A673 (cell line): ENCODE results near the gene TSPEAR. TPM values are rescaled to one million over a fixed set of nuclear protein-coding genes. Genes with fewer than 3 reads are reported as not detected.

Experiments
- BruUV-seq: library from RNA; stranded (reverse); fragments of 400-500 nt; replicated peaks from 2 replicates; lab custom pipeline; 2021; lab: Mats Ljungman, UMichigan
- CTCF ChIA-PET: fragments of 300-600 bp; sonication (Branson Sonifier 250); formaldehyde crosslinking; loops from one replicate; lab custom pipeline; 2022; ENCODE audit warnings: antibody characterized with exemption; lab: Charles Lee
- POLR2A ChIA-PET: fragments of 300-600 bp; sonication (Branson Sonifier 250); formaldehyde crosslinking; loops from one replicate; lab custom pipeline; 2022; ENCODE audit warnings: antibody characterized with exemption; ENCODE audit not compliant: low non-redundant PET; lab: Charles Lee
- DNase-seq: peaks from one replicate; pipeline ENCODE4 v3.0.0-alpha.2; 2015; ENCODE audit warnings: low spot score
- H3K27ac ChIP-seq: fragments of 200-600 bp; sonication (generic); 2 replicates; pipeline ENCODE4 v1.5.1; 2016; ENCODE audit warnings: mixed run types, low read depth, mild to moderate bottlenecking, mixed read lengths, antibody characterized with exemption, low read length; ENCODE audit not compliant: poor library complexity, severe bottlenecking
- H3K27me3 ChIP-seq: fragments of 200-600 bp; sonication (generic); replicated peaks from 2 replicates; pipeline ENCODE4 v1.6.1; 2017; ENCODE audit warnings: mixed run types, low read depth, mild to moderate bottlenecking, mixed read lengths, antibody characterized with exemption, low read length; ENCODE audit not compliant: insufficient read depth, poor library complexity
- H3K36me3 ChIP-seq: fragments of 200-600 bp; sonication (generic); 2 replicates; pipeline ENCODE4 v1.6.1; 2016; ENCODE audit warnings: mixed run types, mild to moderate bottlenecking, mixed read lengths, antibody characterized with exemption, low read length; ENCODE audit not compliant: insufficient read depth, poor library complexity, severe bottlenecking
- H3K4me1 ChIP-seq: fragments of 200-600 bp; sonication (generic); 2 replicates; pipeline ENCODE4 v1.6.1; 2017; ENCODE audit warnings: mixed run types, mild to moderate bottlenecking, mixed read lengths, antibody characterized with exemption, low read length; ENCODE audit not compliant: insufficient read depth, poor library complexity, severe bottlenecking
- H3K4me3 ChIP-seq: fragments of 200-600 bp; sonication (generic); 2 replicates; pipeline ENCODE4 v1.5.1; 2016; ENCODE audit warnings: low read depth, mixed run types, mild to moderate bottlenecking, mixed read lengths, low read length; ENCODE audit not compliant: poor library complexity, severe bottlenecking
- H3K9me3 ChIP-seq: fragments of 200-600 bp; sonication (generic); 2 replicates; pipeline ENCODE4 v1.6.1; 2016; ENCODE audit warnings: mixed run types, low read depth, mild to moderate bottlenecking, mixed read lengths, antibody characterized with exemption, low read length; ENCODE audit not compliant: poor library complexity, severe bottlenecking
- EZH2 ChIP-seq: fragments of 200-600 bp; sonication (generic); IDR thresholded peaks from 2 replicates; pipeline ENCODE4 v1.6.1; 2017; ENCODE audit warnings: borderline replicate concordance, low read depth, mild to moderate bottlenecking, mixed read lengths, antibody characterized with exemption, low read length; ENCODE audit not compliant: poor library complexity, severe bottlenecking
- intact Hi-C: fragments of 100-400 bp; cut with micrococcal nuclease; formaldehyde crosslinking; loops from one replicate; pipeline ENCODE4 v1.10.0; 2022; ENCODE audit not compliant: unreplicated experiment
- total RNA-seq: library from RNA; stranded (reverse); gene quantifications from 2 replicates; pipeline ENCODE4 v1.2.3, GENCODE V29; 2021
- TF ChIP-seq, protein P1 (sequence below): fragments of 300-800, 200-600 bp; sonication (generic); conservative IDR thresholded peaks from 2 replicates; pipeline ENCODE4 v1.5.1; 2017; ENCODE audit warnings: low read depth, mild to moderate bottlenecking, antibody characterized with exemption, low read length, moderate library complexity, mixed read lengths

The TSPEAR gene
- total RNA-seq, 1 experiment from 2014 or later: 8.3 TPM

GRCh38 chr21:44729336-44730027 is 18.1 kb upstream of the TSPEAR start:
- peaks cover 2% of the 10 kb centered on the region for H3K36me3 ChIP-seq

DNA sequence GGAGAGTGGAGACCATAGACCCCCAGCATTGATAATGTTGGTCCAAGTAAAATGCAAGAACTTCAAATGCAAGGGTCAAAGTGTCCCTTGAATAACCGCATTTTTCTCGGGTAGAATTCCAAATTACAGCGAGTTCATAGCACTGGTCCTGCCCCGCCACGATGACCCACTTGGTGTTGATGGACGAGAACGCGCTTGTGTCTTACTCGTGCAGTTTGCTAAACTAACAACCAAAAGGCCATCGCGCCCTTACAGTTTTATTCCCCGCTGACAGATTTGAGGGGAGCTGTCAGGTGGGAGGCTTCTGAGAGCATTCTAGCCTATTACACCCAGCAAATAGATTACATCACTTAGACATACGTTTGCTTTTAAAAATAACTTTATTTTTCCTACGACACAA is 17.3 kb upstream of the TSPEAR start:
- Histone ChIP-seq H3K4me3 (no peak overlapping the region), H3K36me3 (peaks cover 2% of the 10 kb centered on the region), H3K27me3 (no peaks in the 10 kb centered on the region), H3K27ac (no peak overlapping the region), H3K9me3 (no peaks in the 10 kb centered on the region), H3K4me1 (no peaks in the 10 kb centered on the region)
- CTCF ChIA-PET: no interaction called here
- BruUV-seq: no TSS peak
- DNase-seq: no peak
- intact Hi-C loops: no loop called here
- POLR2A ChIA-PET: no interaction called here
- TF ChIP-seq, protein P1, sequence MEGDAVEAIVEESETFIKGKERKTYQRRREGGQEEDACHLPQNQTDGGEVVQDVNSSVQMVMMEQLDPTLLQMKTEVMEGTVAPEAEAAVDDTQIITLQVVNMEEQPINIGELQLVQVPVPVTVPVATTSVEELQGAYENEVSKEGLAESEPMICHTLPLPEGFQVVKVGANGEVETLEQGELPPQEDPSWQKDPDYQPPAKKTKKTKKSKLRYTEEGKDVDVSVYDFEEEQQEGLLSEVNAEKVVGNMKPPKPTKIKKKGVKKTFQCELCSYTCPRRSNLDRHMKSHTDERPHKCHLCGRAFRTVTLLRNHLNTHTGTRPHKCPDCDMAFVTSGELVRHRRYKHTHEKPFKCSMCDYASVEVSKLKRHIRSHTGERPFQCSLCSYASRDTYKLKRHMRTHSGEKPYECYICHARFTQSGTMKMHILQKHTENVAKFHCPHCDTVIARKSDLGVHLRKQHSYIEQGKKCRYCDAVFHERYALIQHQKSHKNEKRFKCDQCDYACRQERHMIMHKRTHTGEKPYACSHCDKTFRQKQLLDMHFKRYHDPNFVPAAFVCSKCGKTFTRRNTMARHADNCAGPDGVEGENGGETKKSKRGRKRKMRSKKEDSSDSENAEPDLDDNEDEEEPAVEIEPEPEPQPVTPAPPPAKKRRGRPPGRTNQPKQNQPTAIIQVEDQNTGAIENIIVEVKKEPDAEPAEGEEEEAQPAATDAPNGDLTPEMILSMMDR: no peak
- no peak for TF ChIP-seq EZH2

More at GRCh38 chr21:44729336-44730027, 18.1 kb upstream of the TSPEAR start:
- H3K27me3 ChIP-seq: no peaks in the 10 kb centered on the region
- no peak overlapping the region for H3K27ac ChIP-seq
- BruUV-seq: no TSS peak
- POLR2A ChIA-PET: no interaction called here
- no peaks in the 10 kb centered on the region for H3K9me3 ChIP-seq
- no peak overlapping the region for H3K4me3 ChIP-seq
- no peak for DNase-seq
- intact Hi-C loops: no loop called here
- TF ChIP-seq EZH2: no peak
- TF ChIP-seq, protein P1: no peak
- H3K4me1 ChIP-seq: no peaks in the 10 kb centered on the region
- CTCF ChIA-PET: no interaction called here

DNA sequence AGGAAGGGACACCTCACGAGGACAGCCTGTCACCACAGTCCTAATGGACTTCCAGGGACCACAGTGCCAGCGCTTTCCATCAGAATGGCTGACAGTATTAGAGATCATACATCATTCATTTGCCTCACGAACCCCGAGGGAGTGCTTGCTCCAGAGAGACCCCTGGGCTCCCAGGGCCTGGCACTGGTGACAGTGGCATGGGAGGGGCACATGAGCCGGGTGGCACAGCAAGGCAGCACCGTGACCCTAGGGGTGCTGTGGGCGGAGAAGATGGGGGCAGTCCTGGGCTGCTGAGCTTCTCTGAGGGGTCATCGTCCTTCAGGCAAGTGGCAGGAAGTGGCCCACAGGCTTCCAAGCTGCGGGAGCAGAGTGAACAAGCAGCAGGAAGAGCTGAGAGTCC is 16.4 kb upstream of the TSPEAR start:
- Histone ChIP-seq H3K4me3 (no peak overlapping the region), H3K27me3 (no peaks in the 10 kb centered on the region), H3K9me3 (no peaks in the 10 kb centered on the region), H3K4me1 (peaks cover 5% of the 10 kb centered on the region), H3K36me3 (peaks cover 2% of the 10 kb centered on the region), H3K27ac (no peak overlapping the region)
- no peak for DNase-seq
- no TSS peak for BruUV-seq
- intact Hi-C loops: no loop called here
- POLR2A ChIA-PET: no interaction called here
- CTCF ChIA-PET: no interaction called here
- TF ChIP-seq EZH2: no peak
- TF ChIP-seq, protein P1: no peak
